ENCODE measurements around the gene NDUFC1. TPM values are rescaled to one million over a fixed set of nuclear protein-coding genes. Genes with fewer than 3 reads are reported as not detected.

NDUFC1 gene
- 10 to 100 TPM in 3 of 4 donors, 1 to 10 TPM in 1; 7.6 to 68.0 (median 35.3) TPM for total RNA-seq

DNA sequence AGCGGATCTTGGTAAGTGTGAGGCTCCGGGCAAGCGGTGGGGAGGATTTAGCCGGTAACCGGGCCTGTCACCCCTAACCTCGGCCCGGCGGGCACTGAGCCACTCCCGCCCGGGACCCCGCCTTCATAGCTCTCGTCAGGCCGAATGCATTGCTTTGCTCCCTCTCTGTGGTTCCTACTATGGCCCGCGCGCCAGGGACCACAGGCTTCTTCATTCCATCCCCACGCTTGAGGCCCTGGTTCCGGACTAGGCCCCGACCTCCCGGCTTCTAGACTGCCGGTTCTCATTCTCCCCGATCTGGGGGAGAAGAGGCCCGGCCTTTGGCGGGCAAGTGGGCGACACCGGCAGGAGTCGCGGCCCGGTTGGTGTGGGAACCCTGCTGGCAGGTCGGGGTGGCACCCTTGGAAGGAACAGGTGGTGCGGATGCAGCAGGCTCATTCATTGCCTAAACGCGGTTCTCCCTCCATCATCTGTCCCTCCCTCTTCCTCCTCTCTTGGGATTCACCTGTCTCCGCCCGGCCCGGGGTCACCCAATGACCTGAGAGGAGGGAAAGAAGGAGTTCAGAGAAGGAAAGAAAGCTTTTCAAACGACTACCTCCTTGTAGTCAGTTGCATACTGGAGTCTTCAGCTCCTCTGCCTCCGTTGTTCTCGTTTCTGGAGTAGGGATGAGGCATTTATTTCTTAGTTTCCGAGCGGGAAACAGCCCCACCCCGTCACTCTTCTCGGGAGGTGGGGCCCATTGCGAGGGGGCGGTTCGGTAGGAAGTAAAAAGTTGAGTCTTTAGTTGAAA lies at the start of gene NDUFC1:
NDUFC1 (minus strand) TSS at position 657 of the 791 bp plus-strand sequence. CDS start 6,679 bp downstream, outside the sequence.
- Histone ChIP-seq H3K27me3 (no peaks in the 10 kb centered on the region), H3K9me3 (no peaks in the 10 kb centered on the region), H3K4me1 (peaks cover 18 to 50% (median 21%) of the 10 kb centered on the region in 4 donors), H3K36me3 (no peaks in the 10 kb centered on the region), H3K27ac (peak within 1 kb of the TSS; percentile 95 to 98 (median 97)), H3K4me3 (peak within 1 kb of the TSS; percentile 80 to 99 (median 90))
- WGBS, 2 donors (ENCODE audit: low coverage in 1 of 2), result 0 to 2% methylated on average over 10 to 46 of the region's 46 CpGs
- in situ Hi-C loops (cut with MboI; ENCODE audit: low pct_ligation_motif_present in 1 of 4, low pct_unique_long_range_greater_than_20kb in 1 of 4, low sequenced_read_pairs in 3 of 4), result no loop called here
- peak; percentile 65 for DNase-seq
- TF ChIP-seq, protein P1, sequence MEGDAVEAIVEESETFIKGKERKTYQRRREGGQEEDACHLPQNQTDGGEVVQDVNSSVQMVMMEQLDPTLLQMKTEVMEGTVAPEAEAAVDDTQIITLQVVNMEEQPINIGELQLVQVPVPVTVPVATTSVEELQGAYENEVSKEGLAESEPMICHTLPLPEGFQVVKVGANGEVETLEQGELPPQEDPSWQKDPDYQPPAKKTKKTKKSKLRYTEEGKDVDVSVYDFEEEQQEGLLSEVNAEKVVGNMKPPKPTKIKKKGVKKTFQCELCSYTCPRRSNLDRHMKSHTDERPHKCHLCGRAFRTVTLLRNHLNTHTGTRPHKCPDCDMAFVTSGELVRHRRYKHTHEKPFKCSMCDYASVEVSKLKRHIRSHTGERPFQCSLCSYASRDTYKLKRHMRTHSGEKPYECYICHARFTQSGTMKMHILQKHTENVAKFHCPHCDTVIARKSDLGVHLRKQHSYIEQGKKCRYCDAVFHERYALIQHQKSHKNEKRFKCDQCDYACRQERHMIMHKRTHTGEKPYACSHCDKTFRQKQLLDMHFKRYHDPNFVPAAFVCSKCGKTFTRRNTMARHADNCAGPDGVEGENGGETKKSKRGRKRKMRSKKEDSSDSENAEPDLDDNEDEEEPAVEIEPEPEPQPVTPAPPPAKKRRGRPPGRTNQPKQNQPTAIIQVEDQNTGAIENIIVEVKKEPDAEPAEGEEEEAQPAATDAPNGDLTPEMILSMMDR (IDR thresholded peaks at IDR 0.05), result peak; percentile 24 to 46 (median 28)
- peak; percentile 53 for TF ChIP-seq POLR2A (IDR thresholded peaks at IDR 0.05)
- TF ChIP-seq EP300 (IDR thresholded peaks at IDR 0.05; ENCODE audit: low read depth), result no peak
- TF ChIP-seq POLR2AphosphoS5 (IDR thresholded peaks at IDR 0.05), result peak; percentile 52 to 66 (median 54)
- intact Hi-C loops (cut with DNase I; ENCODE audit: low total_unique reads), result no loop called here

DNA sequence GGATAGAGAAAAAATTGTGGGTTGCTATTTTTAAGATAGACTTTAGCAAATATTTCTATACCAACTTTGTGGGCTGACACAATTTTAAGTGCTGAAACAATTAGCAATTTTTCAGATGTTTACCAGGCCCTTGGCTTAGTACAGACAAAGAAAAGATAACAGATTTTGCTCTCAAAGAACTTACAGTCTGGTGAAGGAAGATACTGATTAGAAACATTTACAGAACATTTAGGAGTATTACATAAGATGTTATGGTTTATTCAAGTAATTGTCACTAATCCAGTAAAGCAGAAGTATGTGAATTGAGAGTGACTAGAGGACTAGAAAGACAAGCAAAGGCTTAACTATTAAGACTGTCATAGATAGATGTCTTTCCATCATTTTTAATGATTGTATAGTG lies 35.3 kb upstream of the NDUFC1 start:
- H3K9me3 ChIP-seq, result no peaks in the 10 kb centered on the region
- no peaks in the 10 kb centered on the region for H3K4me1 ChIP-seq
- H3K27ac ChIP-seq, result no peak overlapping the region
- intact Hi-C loops (cut with DNase I; ENCODE audit: low total_unique reads) (no loop called here), in situ Hi-C loops (cut with MboI; ENCODE audit: low pct_ligation_motif_present in 1 of 4, low pct_unique_long_range_greater_than_20kb in 1 of 4, low sequenced_read_pairs in 3 of 4) (no loop called here)
- DNase-seq, result no peak
- peaks cover 0 to 16% (median 3%) of the 10 kb centered on the region in 4 donors for H3K36me3 ChIP-seq
- TF ChIP-seq, protein P1 (IDR thresholded peaks at IDR 0.05), result no peak
- TF ChIP-seq POLR2AphosphoS5 (IDR thresholded peaks at IDR 0.05) (no peak), POLR2A (IDR thresholded peaks at IDR 0.05) (no peak), EP300 (IDR thresholded peaks at IDR 0.05; ENCODE audit: low read depth) (no peak)
- H3K27me3 ChIP-seq, result no peaks in the 10 kb centered on the region
- no peak overlapping the region for H3K4me3 ChIP-seq

DNA sequence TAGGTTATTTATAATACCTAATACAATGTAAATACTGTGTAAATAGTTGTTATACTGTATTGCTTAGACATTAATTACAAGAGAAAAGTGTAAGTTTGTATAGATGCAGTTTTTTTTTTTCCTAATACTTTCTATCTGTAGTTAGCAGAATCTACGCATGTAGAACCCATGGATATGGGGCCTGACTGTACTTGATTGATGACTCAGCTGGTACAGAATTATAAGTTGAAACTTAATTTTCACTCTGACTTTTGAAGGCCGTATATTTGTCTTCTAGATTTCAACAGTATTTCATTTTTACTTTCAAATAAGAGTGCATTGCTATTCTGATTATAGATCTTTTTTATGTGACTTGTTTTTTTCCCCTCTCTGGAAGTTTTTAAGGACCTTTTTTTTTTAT lies 30.8 kb upstream of the NDUFC1 start:
- 82 to 89% methylated on average over 1 to 2 of the region's 2 CpGs for WGBS, 2 donors (ENCODE audit: low coverage in 1 of 2)
- intact Hi-C loops (cut with DNase I; ENCODE audit: low total_unique reads), result no loop called here
- in situ Hi-C loops (cut with MboI; ENCODE audit: low pct_ligation_motif_present in 1 of 4, low pct_unique_long_range_greater_than_20kb in 1 of 4, low sequenced_read_pairs in 3 of 4), result no loop called here
- DNase-seq, result no peak
- Histone ChIP-seq H3K4me1 (peaks cover 0 to 5% (median 2%) of the 10 kb centered on the region in 4 donors), H3K27ac (no peak overlapping the region), H3K9me3 (no peaks in the 10 kb centered on the region), H3K27me3 (no peaks in the 10 kb centered on the region), H3K36me3 (peaks cover 0 to 8% (median 0%) of the 10 kb centered on the region in 4 donors), H3K4me3 (no peak overlapping the region)
- TF ChIP-seq POLR2AphosphoS5 (IDR thresholded peaks at IDR 0.05) (no peak), EP300 (IDR thresholded peaks at IDR 0.05; ENCODE audit: low read depth) (no peak), POLR2A (IDR thresholded peaks at IDR 0.05) (no peak)
- TF ChIP-seq, protein P1 (IDR thresholded peaks at IDR 0.05), result no peak

DNA sequence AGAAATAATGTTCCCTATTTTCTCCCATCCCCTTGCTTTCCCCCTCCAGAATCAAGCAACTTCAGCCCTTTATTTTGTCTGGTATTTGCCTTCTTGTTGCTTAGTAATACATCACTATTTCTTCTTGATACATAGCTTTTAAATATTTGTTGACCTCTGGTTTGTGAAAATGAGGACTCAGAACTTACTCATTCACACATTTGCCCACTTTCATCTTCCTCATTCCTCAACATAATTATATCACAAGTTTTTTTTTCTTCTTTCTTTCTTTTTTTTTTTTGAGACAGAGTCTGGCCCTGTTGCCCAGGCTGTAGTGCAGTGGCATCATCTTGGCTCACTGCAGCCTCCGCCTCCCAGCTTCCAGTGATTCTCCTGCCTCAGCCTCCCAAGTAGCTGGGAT lies 28.9 kb upstream of the NDUFC1 start:
- H3K27ac ChIP-seq, result no peak overlapping the region
- intact Hi-C loops (cut with DNase I; ENCODE audit: low total_unique reads) (no loop called here), in situ Hi-C loops (cut with MboI; ENCODE audit: low pct_ligation_motif_present in 1 of 4, low pct_unique_long_range_greater_than_20kb in 1 of 4, low sequenced_read_pairs in 3 of 4) (no loop called here)
- TF ChIP-seq, protein P1 (IDR thresholded peaks at IDR 0.05), result no peak
- no peaks in the 10 kb centered on the region for H3K9me3 ChIP-seq
- no peak for DNase-seq
- peaks cover 0 to 8% (median 0%) of the 10 kb centered on the region in 4 donors for H3K36me3 ChIP-seq
- H3K4me1 ChIP-seq, result peaks cover 0 to 5% (median 2%) of the 10 kb centered on the region in 4 donors
- no peak overlapping the region for H3K4me3 ChIP-seq
- 100% methylated on average over 1 of the region's 1 CpG for WGBS, 2 donors (ENCODE audit: low coverage in 1 of 2)
- no peaks in the 10 kb centered on the region for H3K27me3 ChIP-seq

Data from transverse colon (tissue), 4 donors.